ENCODE results near the gene ITIH1. TPM values are rescaled to one million over a fixed set of nuclear protein-coding genes. Genes with fewer than 3 reads are reported as not detected.

Gene ITIH1
- total RNA-seq, 1 donor from 2014 or later: not detected

GRCh38 chr3:52784931-52785590, 7.7 kb downstream of the ITIH1 start:
- no peaks in the 10 kb centered on the region for H3K9me3 Mint-ChIP-seq (ENCODE audit: unreplicated experiment)
- no peak overlapping the region for H3K27ac Mint-ChIP-seq (ENCODE audit: unreplicated experiment)
- no peak for DNase-seq (ENCODE audit: extremely low spot score, unreplicated experiment)
- no peak overlapping the region for H3K4me3 Mint-ChIP-seq (ENCODE audit: unreplicated experiment)
- no peak for TF ChIP-seq CTCF (IDR thresholded peaks at IDR 0.05)
- peaks cover 26% of the 10 kb centered on the region for H3K27me3 Mint-ChIP-seq (ENCODE audit: unreplicated experiment)
- no peaks in the 10 kb centered on the region for H3K4me1 Mint-ChIP-seq (ENCODE audit: unreplicated experiment)
- no peaks in the 10 kb centered on the region for H3K36me3 Mint-ChIP-seq (ENCODE audit: unreplicated experiment)

- Mint-ChIP-seq H3K27me3 (ENCODE audit: unreplicated experiment) (peaks cover 21% of the 10 kb centered on the region), H3K36me3 (ENCODE audit: unreplicated experiment) (no peaks in the 10 kb centered on the region), H3K9me3 (ENCODE audit: unreplicated experiment) (no peaks in the 10 kb centered on the region), H3K27ac (ENCODE audit: unreplicated experiment) (no peak overlapping the region), H3K4me1 (ENCODE audit: unreplicated experiment) (no peaks in the 10 kb centered on the region), H3K4me3 (ENCODE audit: unreplicated experiment) (no peak overlapping the region)
- DNase-seq (ENCODE audit: extremely low spot score, unreplicated experiment): no peak
- no peak for TF ChIP-seq CTCF (IDR thresholded peaks at IDR 0.05)
Observed at GRCh38 chr3:52786330-52787215, 9.2 kb downstream of the ITIH1 start.

GRCh38 chr3:52787246-52787645, 9.8 kb downstream of the ITIH1 start:
- H3K4me1 Mint-ChIP-seq (ENCODE audit: unreplicated experiment): no peaks in the 10 kb centered on the region
- no peaks in the 10 kb centered on the region for H3K9me3 Mint-ChIP-seq (ENCODE audit: unreplicated experiment)
- no peak overlapping the region for H3K4me3 Mint-ChIP-seq (ENCODE audit: unreplicated experiment)
- H3K36me3 Mint-ChIP-seq (ENCODE audit: unreplicated experiment): no peaks in the 10 kb centered on the region
- TF ChIP-seq CTCF (IDR thresholded peaks at IDR 0.05): no peak
- H3K27ac Mint-ChIP-seq (ENCODE audit: unreplicated experiment): no peak overlapping the region
- peaks cover 14% of the 10 kb centered on the region for H3K27me3 Mint-ChIP-seq (ENCODE audit: unreplicated experiment)
- DNase-seq (ENCODE audit: extremely low spot score, unreplicated experiment): no peak

- TF ChIP-seq CTCF (IDR thresholded peaks at IDR 0.05): no peak
- Mint-ChIP-seq H3K27ac (ENCODE audit: unreplicated experiment) (no peak overlapping the region), H3K36me3 (ENCODE audit: unreplicated experiment) (no peaks in the 10 kb centered on the region), H3K9me3 (ENCODE audit: unreplicated experiment) (no peaks in the 10 kb centered on the region), H3K4me1 (ENCODE audit: unreplicated experiment) (no peaks in the 10 kb centered on the region), H3K4me3 (ENCODE audit: unreplicated experiment) (no peak overlapping the region), H3K27me3 (ENCODE audit: unreplicated experiment) (peaks cover 8% of the 10 kb centered on the region)
- DNase-seq (ENCODE audit: extremely low spot score, unreplicated experiment): no peak
Observed at GRCh38 chr3:52787672-52788625, 10.6 kb downstream of the ITIH1 start.
